ENCODE measurements around the gene CSF2. TPM values are rescaled to one million over a fixed set of nuclear protein-coding genes. Genes with fewer than 3 reads are reported as not detected.

Gene CSF2
- total and polyA plus RNA-seq, 12 donors = not detected

- H3K27me3 ChIP-seq = no peaks in the 10 kb centered on the region
- no peaks in the 10 kb centered on the region for H3K36me3 ChIP-seq
- H3K4me3 ChIP-seq = no peak overlapping the region
- intact Hi-C loops (cut with DNase I) = no loop called here
- no peak overlapping the region for H3K27ac ChIP-seq
- no peak for TF ChIP-seq CTCF (IDR thresholded peaks at IDR 0.05)
- no peak for ATAC-seq
- DNase-seq = no peak
- no peaks in the 10 kb centered on the region for H3K9me3 ChIP-seq
- 51 to 53% methylated on average over 3 of the region's 3 CpGs for WGBS, 2 donors
- peaks cover 0 to 22% (median 4%) of the 10 kb centered on the region in 9 donors for H3K4me1 ChIP-seq
Observed at GRCh38 chr5:132093271-132093670, 19.7 kb downstream of the CSF2 start.

GRCh38 chr5:132094393-132095076, 20.9 kb downstream of the CSF2 start:
- H3K27ac ChIP-seq = no peak overlapping the region
- no peaks in the 10 kb centered on the region for H3K9me3 ChIP-seq
- 73 to 74% methylated on average over 12 of the region's 12 CpGs for WGBS, 2 donors
- no peaks in the 10 kb centered on the region for H3K27me3 ChIP-seq
- no peaks in the 10 kb centered on the region for H3K36me3 ChIP-seq
- H3K4me3 ChIP-seq = no peak overlapping the region
- ATAC-seq = peak in 1 of 8 donors; percentile 25
- DNase-seq = no peak
- TF ChIP-seq CTCF (IDR thresholded peaks at IDR 0.05) = no peak
- peaks cover 0 to 27% (median 4%) of the 10 kb centered on the region in 9 donors for H3K4me1 ChIP-seq
- intact Hi-C loops (cut with DNase I) = no loop called here

- ATAC-seq (no peak), DNase-seq (no peak)
- H3K27ac ChIP-seq = no peak overlapping the region
- intact Hi-C loops (cut with DNase I) = no loop called here
- H3K27me3 ChIP-seq = no peaks in the 10 kb centered on the region
- peaks cover 0 to 26% (median 4%) of the 10 kb centered on the region in 9 donors for H3K4me1 ChIP-seq
- H3K4me3 ChIP-seq = no peak overlapping the region
- no peaks in the 10 kb centered on the region for H3K36me3 ChIP-seq
- 71 to 90% methylated on average over 2 of the region's 2 CpGs for WGBS, 2 donors
- no peaks in the 10 kb centered on the region for H3K9me3 ChIP-seq
- TF ChIP-seq CTCF (IDR thresholded peaks at IDR 0.05) = no peak
Observed at GRCh38 chr5:132095077-132095410, 21.5 kb downstream of the CSF2 start.

- Histone ChIP-seq H3K9me3 (no peaks in the 10 kb centered on the region), H3K36me3 (no peaks in the 10 kb centered on the region), H3K27ac (no peak overlapping the region), H3K4me1 (peaks cover 0 to 27% (median 4%) of the 10 kb centered on the region in 9 donors), H3K4me3 (no peak overlapping the region), H3K27me3 (no peaks in the 10 kb centered on the region)
- WGBS, 2 donors = 45 to 50% methylated on average over 6 of the region's 6 CpGs
- TF ChIP-seq CTCF (IDR thresholded peaks at IDR 0.05) = no peak
- intact Hi-C loops (cut with DNase I) = no loop called here
- ATAC-seq = peak; percentile 39 to 79 (median 68)
- DNase-seq = no peak
Observed at GRCh38 chr5:132095424-132095972, 21.9 kb downstream of the CSF2 start.

All from heart right ventricle (tissue), 16 donors.